MCF 10A (cell line): ENCODE results near the gene CCDC102B. TPM values are rescaled to one million over a fixed set of nuclear protein-coding genes. Genes with fewer than 3 reads are reported as not detected.
A peak's percentile ranks its signal among the peaks of the same experiment; 100 is the strongest.

Experiments used
- BruUV-seq: library from RNA; stranded (reverse); fragments of 400-500 nt; replicated peaks from 2 replicates; lab custom pipeline; 2021; lab: Mats Ljungman, UMichigan
- CTCF ChIA-PET: fragments of 300-600 bp; sonication (Branson Sonifier 250); formaldehyde crosslinking; extraction: SDS; loops from one replicate; lab custom pipeline; 2021; ENCODE audit warnings: antibody characterized with exemption, inconsistent platforms; lab: Yijun Ruan, JAX
- POLR2A ChIA-PET: fragments of 300-600, 350-650 bp; sonication (Branson Sonifier 250); formaldehyde crosslinking; extraction: SDS; loops from one replicate; lab custom pipeline; 2020; ENCODE audit warnings: antibody characterized with exemption, inconsistent platforms; lab: Yijun Ruan, JAX
- DNase-seq: peaks from one replicate; pipeline ENCODE4 v3.0.0-alpha.2; 2018; ENCODE audit not compliant: unreplicated experiment
- H3K27ac Mint-ChIP-seq: one replicate; pipeline ENCODE4 v1.8.0; 2022; ENCODE audit warnings: mild to moderate bottlenecking, low read depth, mixed read lengths; ENCODE audit not compliant: unreplicated experiment
- H3K27me3 Mint-ChIP-seq: one replicate; pipeline ENCODE4 v1.8.0; 2022; ENCODE audit warnings: mixed read lengths; ENCODE audit not compliant: insufficient read depth, unreplicated experiment
- H3K36me3 Mint-ChIP-seq: one replicate; pipeline ENCODE4 v1.8.0; 2022; ENCODE audit warnings: mild to moderate bottlenecking, moderate library complexity, mixed read lengths; ENCODE audit not compliant: insufficient read depth, unreplicated experiment
- H3K4me1 Mint-ChIP-seq: one replicate; pipeline ENCODE4 v1.8.0; 2022; ENCODE audit warnings: mixed read lengths; ENCODE audit not compliant: insufficient read depth, unreplicated experiment
- H3K4me3 Mint-ChIP-seq: one replicate; pipeline ENCODE4 v1.8.0; 2022; ENCODE audit warnings: mild to moderate bottlenecking, moderate library complexity, mixed read lengths; ENCODE audit not compliant: unreplicated experiment
- H3K9me3 Mint-ChIP-seq: one replicate; pipeline ENCODE4 v1.8.0; 2022; ENCODE audit warnings: mixed read lengths; ENCODE audit not compliant: unreplicated experiment
- intact Hi-C: fragments of 100-400 bp; cut with micrococcal nuclease; formaldehyde crosslinking; loops from 2 replicates; pipeline ENCODE4 v1.14.1; 2022
- total RNA-seq: library from RNA; stranded (reverse); gene quantifications from 2 replicates; pipeline ENCODE4 v1.2.3, GENCODE V29; 2022
- TF ChIP-seq, protein P1 (sequence below): fragments of 200-600 bp; IDR thresholded peaks from one replicate; pipeline ENCODE4 v1.8.0; 2022; ENCODE audit warnings: antibody characterized with exemption, mild to moderate bottlenecking; ENCODE audit not compliant: unreplicated experiment

The CCDC102B gene
- total RNA-seq, 1 experiment from 2014 or later = 3.4 TPM

DNA sequence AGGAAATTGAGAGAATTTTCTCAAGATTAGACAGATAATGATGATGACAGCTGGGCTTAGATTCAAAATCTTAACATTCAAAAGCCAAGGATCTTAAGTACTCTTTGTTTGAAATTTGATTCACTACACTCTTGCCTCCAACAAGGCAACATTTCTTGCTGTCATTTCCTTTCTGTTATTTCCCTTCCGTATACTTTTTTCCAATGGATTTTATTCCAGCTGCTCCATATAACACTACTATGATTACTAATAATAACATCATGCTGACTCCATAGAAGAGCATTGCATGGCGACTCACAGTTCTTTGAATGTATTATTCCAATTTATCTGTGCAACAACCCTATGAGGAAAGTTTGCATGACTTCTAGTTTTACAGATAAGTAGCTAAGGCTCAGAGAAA is 33.9 kb upstream of the CCDC102B start:
- TF ChIP-seq, protein P1, sequence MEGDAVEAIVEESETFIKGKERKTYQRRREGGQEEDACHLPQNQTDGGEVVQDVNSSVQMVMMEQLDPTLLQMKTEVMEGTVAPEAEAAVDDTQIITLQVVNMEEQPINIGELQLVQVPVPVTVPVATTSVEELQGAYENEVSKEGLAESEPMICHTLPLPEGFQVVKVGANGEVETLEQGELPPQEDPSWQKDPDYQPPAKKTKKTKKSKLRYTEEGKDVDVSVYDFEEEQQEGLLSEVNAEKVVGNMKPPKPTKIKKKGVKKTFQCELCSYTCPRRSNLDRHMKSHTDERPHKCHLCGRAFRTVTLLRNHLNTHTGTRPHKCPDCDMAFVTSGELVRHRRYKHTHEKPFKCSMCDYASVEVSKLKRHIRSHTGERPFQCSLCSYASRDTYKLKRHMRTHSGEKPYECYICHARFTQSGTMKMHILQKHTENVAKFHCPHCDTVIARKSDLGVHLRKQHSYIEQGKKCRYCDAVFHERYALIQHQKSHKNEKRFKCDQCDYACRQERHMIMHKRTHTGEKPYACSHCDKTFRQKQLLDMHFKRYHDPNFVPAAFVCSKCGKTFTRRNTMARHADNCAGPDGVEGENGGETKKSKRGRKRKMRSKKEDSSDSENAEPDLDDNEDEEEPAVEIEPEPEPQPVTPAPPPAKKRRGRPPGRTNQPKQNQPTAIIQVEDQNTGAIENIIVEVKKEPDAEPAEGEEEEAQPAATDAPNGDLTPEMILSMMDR = no peak
- ChIA-PET CTCF (interaction anchor here (0.7 kb wide), 1 partner anchor 1658 kb away, joined by 4 read pairs; no protein-coding TSS in a partner anchor), POLR2A (no interaction called here)
- H3K36me3 Mint-ChIP-seq = no peaks in the 10 kb centered on the region
- intact Hi-C loops = no loop called here
- H3K27ac Mint-ChIP-seq = no peak overlapping the region
- BruUV-seq = no TSS peak
- H3K27me3 Mint-ChIP-seq = no peaks in the 10 kb centered on the region
- no peaks in the 10 kb centered on the region for H3K4me1 Mint-ChIP-seq
- H3K4me3 Mint-ChIP-seq = no peak overlapping the region
- no peak for DNase-seq
- peaks cover 5% of the 10 kb centered on the region for H3K9me3 Mint-ChIP-seq

DNA sequence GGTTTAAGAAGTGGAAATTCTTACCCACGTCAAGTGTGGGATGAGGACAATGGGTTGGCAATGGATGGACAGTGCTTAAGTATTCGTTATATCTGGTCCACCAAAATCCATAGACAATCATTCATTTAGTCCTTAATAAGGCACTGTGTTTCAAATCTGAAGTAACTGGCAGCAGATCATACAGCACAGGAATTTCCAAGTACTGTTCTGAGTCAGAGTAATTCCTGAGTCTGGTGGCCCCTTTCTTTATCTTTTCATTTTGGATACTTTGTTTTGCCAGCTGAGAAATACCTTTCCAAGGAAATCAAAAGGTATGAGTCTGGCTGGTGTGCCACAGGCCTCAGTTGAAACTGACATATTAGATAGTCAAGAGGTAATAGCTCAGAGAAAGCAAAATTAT is 31.4 kb upstream of the CCDC102B start:
- Mint-ChIP-seq H3K9me3 (peaks cover 11% of the 10 kb centered on the region), H3K36me3 (no peaks in the 10 kb centered on the region), H3K4me3 (no peak overlapping the region)

DNA sequence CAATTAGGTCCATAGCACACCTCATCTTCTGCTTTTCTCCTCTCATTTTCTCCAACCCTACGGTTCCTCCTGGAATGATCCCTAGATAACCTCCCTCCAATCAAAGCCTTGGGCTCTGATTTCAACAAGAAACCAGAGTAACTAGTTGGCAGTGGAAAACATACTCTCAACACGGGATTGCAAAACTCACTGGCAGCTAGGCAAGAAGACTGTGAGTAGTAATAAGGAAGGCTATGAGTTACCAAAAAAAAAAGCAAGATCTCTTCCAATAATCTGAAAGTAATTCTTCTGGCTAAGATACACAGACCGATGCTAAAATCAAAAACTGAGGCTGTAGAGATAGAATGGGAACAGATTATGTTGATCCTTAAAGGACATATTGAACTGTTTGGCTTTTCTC is 28.4 kb upstream of the CCDC102B start:
- Mint-ChIP-seq H3K27ac (no peak overlapping the region), H3K36me3 (no peaks in the 10 kb centered on the region), H3K9me3 (peaks cover 11% of the 10 kb centered on the region), H3K4me3 (no peak overlapping the region), H3K27me3 (no peaks in the 10 kb centered on the region), H3K4me1 (peaks cover 8% of the 10 kb centered on the region)
- TF ChIP-seq, protein P1 = no peak
- CTCF ChIA-PET = no interaction called here
- intact Hi-C loops = no loop called here
- no TSS peak for BruUV-seq
- POLR2A ChIA-PET = no interaction called here
- peak; percentile 24 for DNase-seq

More for the DNA sequence above, 31.4 kb upstream of the CCDC102B start:
- POLR2A ChIA-PET = no interaction called here
- TF ChIP-seq, protein P1 = no peak
- Mint-ChIP-seq H3K4me1 (peaks cover 8% of the 10 kb centered on the region), H3K27ac (no peak overlapping the region), H3K27me3 (no peaks in the 10 kb centered on the region)
- DNase-seq = no peak
- no TSS peak for BruUV-seq
- CTCF ChIA-PET = interaction anchor here (0.6 to 1.4 kb wide), 2 partner anchors 9 to 12 kb away, joined by 4 read pairs; no protein-coding TSS in a partner anchor
- intact Hi-C loops = no loop called here

DNA sequence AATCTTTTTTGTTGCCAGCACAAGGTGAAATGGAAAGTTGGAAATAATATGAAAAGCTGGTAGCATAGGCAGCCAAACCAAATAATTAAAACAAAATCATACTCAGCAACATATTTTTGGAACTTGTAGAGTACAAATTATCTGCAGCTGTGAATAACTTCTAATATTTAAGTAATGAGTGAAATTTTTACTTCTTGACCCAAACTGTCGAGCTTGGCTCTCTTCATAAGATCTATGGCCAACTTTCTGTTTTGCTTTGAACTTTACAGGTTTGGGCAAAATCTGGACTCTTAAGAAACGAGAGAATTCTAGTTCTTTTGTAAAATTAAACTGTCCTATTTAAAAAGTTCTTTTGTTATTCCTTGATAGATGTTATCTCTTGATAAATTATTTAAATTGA is 25.6 kb upstream of the CCDC102B start:
- Mint-ChIP-seq H3K27me3 (no peaks in the 10 kb centered on the region), H3K4me1 (peaks cover 8% of the 10 kb centered on the region), H3K27ac (no peak overlapping the region), H3K36me3 (no peaks in the 10 kb centered on the region), H3K4me3 (no peak overlapping the region), H3K9me3 (peaks cover 11% of the 10 kb centered on the region)
- ChIA-PET CTCF (no interaction called here), POLR2A (no interaction called here)
- BruUV-seq = no TSS peak
- no peak for DNase-seq
- TF ChIP-seq, protein P1 = no peak
- intact Hi-C loops = no loop called here
